Measurements from ENCODE around the gene TTC7B. TPM values are rescaled to one million over a fixed set of nuclear protein-coding genes. Genes with fewer than 3 reads are reported as not detected.
"Not testable (repeated sequence)": the region's sequence is repeated elsewhere in the genome, so short reads cannot be mapped to it uniquely, and the experiment has no call there.

Gene TTC7B
- total RNA-seq, 2 experiments from 2014 or later = 1.2 to 1.3 TPM

DNA sequence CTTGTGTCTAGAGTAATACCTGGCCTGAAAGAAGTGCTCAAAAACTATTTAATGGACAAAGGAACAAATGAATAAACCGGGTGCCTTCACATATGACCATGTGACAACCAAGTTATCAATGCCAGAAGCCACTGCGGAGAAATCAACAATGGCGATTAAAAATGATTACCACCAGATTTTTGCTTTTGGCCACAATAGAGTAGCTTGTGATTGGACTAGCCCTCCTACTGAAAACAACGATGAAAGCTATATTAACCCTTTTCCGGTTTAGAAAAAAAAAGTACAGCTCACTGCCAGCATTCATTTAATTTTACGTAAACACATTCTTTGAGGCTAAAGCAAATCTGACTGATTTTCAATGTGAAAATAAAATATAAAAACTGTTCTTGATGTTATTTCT, 41.6 kb upstream of the TTC7B start:
- DNase-seq (no peak), ATAC-seq (ENCODE audit: poor library complexity) (no peak)
- Mint-ChIP-seq H3K4me3 (no peak overlapping the region), H3K27ac (no peak overlapping the region), H3K9me3 (no peaks in the 10 kb centered on the region), H3K27me3 (no peaks in the 10 kb centered on the region), H3K4me1 (ENCODE audit: low read depth) (no peaks in the 10 kb centered on the region), H3K36me3 (ENCODE audit: low read depth) (peaks cover 8% of the 10 kb centered on the region)
- Histone ChIP-seq H3K4me1 (ENCODE audit: insufficient read depth, low read length) (no peaks in the 10 kb centered on the region), H3K36me3 (ENCODE audit: insufficient read depth, low read length) (no peaks in the 10 kb centered on the region), H3K9me3 (ENCODE audit: control insufficient read depth in 1 of 2, insufficient read depth in 1 of 2, low read length in 2 of 2) (no peaks in the 10 kb centered on the region), H3K27me3 (ENCODE audit: control insufficient read depth in 1 of 2, insufficient read depth in 2 of 2, low read length in 2 of 2) (no peaks in the 10 kb centered on the region), H3K27ac (ENCODE audit: low read depth in 1 of 2, low read length in 2 of 2) (no peak overlapping the region), H3K4me3 (ENCODE audit: low read length) (no peak overlapping the region)
- TF ChIP-seq, protein P1, sequence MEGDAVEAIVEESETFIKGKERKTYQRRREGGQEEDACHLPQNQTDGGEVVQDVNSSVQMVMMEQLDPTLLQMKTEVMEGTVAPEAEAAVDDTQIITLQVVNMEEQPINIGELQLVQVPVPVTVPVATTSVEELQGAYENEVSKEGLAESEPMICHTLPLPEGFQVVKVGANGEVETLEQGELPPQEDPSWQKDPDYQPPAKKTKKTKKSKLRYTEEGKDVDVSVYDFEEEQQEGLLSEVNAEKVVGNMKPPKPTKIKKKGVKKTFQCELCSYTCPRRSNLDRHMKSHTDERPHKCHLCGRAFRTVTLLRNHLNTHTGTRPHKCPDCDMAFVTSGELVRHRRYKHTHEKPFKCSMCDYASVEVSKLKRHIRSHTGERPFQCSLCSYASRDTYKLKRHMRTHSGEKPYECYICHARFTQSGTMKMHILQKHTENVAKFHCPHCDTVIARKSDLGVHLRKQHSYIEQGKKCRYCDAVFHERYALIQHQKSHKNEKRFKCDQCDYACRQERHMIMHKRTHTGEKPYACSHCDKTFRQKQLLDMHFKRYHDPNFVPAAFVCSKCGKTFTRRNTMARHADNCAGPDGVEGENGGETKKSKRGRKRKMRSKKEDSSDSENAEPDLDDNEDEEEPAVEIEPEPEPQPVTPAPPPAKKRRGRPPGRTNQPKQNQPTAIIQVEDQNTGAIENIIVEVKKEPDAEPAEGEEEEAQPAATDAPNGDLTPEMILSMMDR (IDR thresholded peaks at IDR 0.05) = no peak
- ChIA-PET CTCF (no interaction called here), POLR2A (interaction anchor here (0.7 kb wide), 1 partner anchor 377 kb away, joined by 4 read pairs; no protein-coding TSS in a partner anchor)
- intact Hi-C loops (cut with DNase I, micrococcal nuclease) = no loop called here

DNA sequence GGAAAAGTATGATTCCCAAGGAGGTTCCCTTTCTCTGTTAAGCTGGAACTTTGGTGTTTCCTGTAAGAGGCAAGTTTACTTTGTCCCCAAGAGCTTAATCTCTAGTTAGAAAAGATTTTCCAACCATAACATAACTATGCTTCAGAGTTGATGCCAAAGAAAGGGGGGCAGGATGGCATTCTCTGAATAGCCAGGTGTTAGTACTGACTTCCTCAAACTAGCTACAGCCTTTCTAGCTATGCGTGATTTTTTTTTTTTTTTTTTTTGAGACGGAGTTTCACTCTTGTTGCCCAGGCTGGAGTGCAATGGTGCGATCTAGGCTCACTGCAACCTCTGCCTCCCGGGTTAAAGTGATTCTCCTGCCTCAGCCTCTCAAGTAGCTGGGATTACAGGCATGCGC, 39.9 kb upstream of the TTC7B start:
- H3K36me3 Mint-ChIP-seq (ENCODE audit: low read depth); H3K4me3 Mint-ChIP-seq; H3K4me1 Mint-ChIP-seq (ENCODE audit: low read depth); H3K27ac Mint-ChIP-seq; intact Hi-C loops (cut with DNase I, micrococcal nuclease); H3K36me3 ChIP-seq (ENCODE audit: insufficient read depth, low read length); H3K9me3 Mint-ChIP-seq; DNase-seq; H3K27ac ChIP-seq (ENCODE audit: low read depth in 1 of 2, low read length in 2 of 2); H3K27me3 Mint-ChIP-seq; H3K27me3 ChIP-seq (ENCODE audit: control insufficient read depth in 1 of 2, insufficient read depth in 2 of 2, low read length in 2 of 2); H3K9me3 ChIP-seq (ENCODE audit: control insufficient read depth in 1 of 2, insufficient read depth in 1 of 2, low read length in 2 of 2); H3K4me3 ChIP-seq (ENCODE audit: low read length); ATAC-seq (ENCODE audit: poor library complexity); H3K4me1 ChIP-seq (ENCODE audit: insufficient read depth, low read length): not testable (repeated sequence)
- ChIA-PET CTCF (interaction anchor here (0.7 kb wide), 1 partner anchor 319 kb away, joined by 3 read pairs; no protein-coding TSS in a partner anchor), POLR2A (interaction anchor here (1.7 kb wide), 1 partner anchor 10 kb away, joined by 3 read pairs; no protein-coding TSS in a partner anchor)

DNA sequence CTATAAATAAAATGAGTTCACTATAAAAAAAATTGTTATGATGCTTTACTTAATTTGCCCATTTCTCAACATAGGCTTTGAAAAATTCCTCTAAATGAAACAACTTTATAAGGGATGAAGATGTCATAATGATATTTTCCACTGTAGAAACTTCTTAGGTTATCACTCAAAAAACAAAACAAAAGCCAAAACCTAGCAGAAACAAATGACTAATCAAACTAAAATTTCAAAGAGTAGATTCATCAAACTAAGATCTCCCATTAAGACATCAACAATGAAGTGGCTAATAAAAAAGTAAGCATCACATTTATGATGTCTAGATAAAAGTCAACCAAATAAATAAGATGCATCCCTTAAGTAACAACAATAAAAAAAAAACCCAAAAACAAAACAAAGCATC, 36.9 kb upstream of the TTC7B start:
- TF ChIP-seq, protein P1 (IDR thresholded peaks at IDR 0.05) = no peak
- Mint-ChIP-seq H3K27ac (no peak overlapping the region), H3K27me3 (no peaks in the 10 kb centered on the region), H3K4me1 (ENCODE audit: low read depth) (no peaks in the 10 kb centered on the region), H3K36me3 (ENCODE audit: low read depth) (no peaks in the 10 kb centered on the region), H3K9me3 (no peaks in the 10 kb centered on the region), H3K4me3 (no peak overlapping the region)
- no peak for ATAC-seq (ENCODE audit: poor library complexity)
- Histone ChIP-seq H3K27me3 (ENCODE audit: control insufficient read depth in 1 of 2, insufficient read depth in 2 of 2, low read length in 2 of 2) (no peaks in the 10 kb centered on the region), H3K9me3 (ENCODE audit: control insufficient read depth in 1 of 2, insufficient read depth in 1 of 2, low read length in 2 of 2) (no peaks in the 10 kb centered on the region), H3K36me3 (ENCODE audit: insufficient read depth, low read length) (no peaks in the 10 kb centered on the region), H3K4me3 (ENCODE audit: low read length) (no peak overlapping the region), H3K4me1 (ENCODE audit: insufficient read depth, low read length) (no peaks in the 10 kb centered on the region), H3K27ac (ENCODE audit: low read depth in 1 of 2, low read length in 2 of 2) (no peak overlapping the region)
- CTCF ChIA-PET = no interaction called here
- no peak for DNase-seq
- POLR2A ChIA-PET = no interaction called here
- intact Hi-C loops (cut with DNase I, micrococcal nuclease) = no loop called here

DNA sequence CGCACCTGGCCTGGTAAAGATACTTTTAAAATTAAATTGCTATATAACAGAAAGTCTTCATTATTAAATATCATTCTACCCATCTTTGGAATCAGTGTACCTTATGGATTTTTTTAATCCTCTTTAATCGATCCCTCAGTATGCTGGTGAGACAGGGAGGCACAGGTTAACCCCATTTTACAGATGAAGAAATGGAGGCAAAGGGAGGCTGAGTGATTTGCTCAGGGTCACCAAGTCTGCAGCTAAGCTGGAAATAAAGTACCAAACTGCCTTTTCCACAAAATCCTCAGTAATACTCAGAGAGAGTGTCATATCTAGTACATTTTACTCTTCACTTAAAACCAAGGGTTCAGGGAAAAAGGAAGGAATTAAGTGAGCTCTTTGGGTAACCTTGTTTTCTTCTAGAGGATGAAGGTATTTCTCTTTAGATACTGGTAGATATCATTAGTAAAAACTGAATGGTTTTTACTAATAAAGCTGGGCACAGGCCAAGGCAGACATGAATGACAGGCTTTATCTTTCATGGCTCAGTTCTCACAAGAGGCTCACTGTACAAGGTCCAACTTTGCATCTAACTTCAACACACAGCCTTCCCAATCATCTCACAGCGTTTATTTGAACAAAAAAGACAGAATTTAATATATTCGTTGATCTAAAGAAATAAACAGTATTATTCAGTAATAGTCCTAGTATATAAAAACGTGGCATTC, 35.3 kb upstream of the TTC7B start:
- intact Hi-C loops (cut with DNase I, micrococcal nuclease) = no loop called here
- no peaks in the 10 kb centered on the region for H3K4me1 ChIP-seq (ENCODE audit: insufficient read depth, low read length)
- no peak overlapping the region for H3K4me3 Mint-ChIP-seq
- POLR2A ChIA-PET = no interaction called here
- TF ChIP-seq, protein P1 (IDR thresholded peaks at IDR 0.05) = no peak
- ATAC-seq (ENCODE audit: poor library complexity) = no peak
- no peaks in the 10 kb centered on the region for H3K9me3 Mint-ChIP-seq
- H3K36me3 ChIP-seq (ENCODE audit: insufficient read depth, low read length) = no peaks in the 10 kb centered on the region
- DNase-seq = no peak
- H3K4me1 Mint-ChIP-seq (ENCODE audit: low read depth) = no peaks in the 10 kb centered on the region
- H3K36me3 Mint-ChIP-seq (ENCODE audit: low read depth) = peaks cover 7% of the 10 kb centered on the region
- H3K27ac Mint-ChIP-seq = no peak overlapping the region
- no peaks in the 10 kb centered on the region for H3K27me3 Mint-ChIP-seq
- CTCF ChIA-PET = no interaction called here
- no peaks in the 10 kb centered on the region for H3K9me3 ChIP-seq (ENCODE audit: control insufficient read depth in 1 of 2, insufficient read depth in 1 of 2, low read length in 2 of 2)
- no peaks in the 10 kb centered on the region for H3K27me3 ChIP-seq (ENCODE audit: control insufficient read depth in 1 of 2, insufficient read depth in 2 of 2, low read length in 2 of 2)
- H3K4me3 ChIP-seq (ENCODE audit: low read length) = no peak overlapping the region
- no peak overlapping the region for H3K27ac ChIP-seq (ENCODE audit: low read depth in 1 of 2, low read length in 2 of 2)

All from CD4-positive, alpha-beta T cell (primary cell).